Measurements from ENCODE around the gene RNF217.
"Not testable (repeated sequence)": the region's sequence is repeated elsewhere in the genome, so short reads cannot be mapped to it uniquely, and the experiment has no call there.

The RNF217 gene

GRCh38 chr6:124962639-124963415, 590 bp downstream of the RNF217 start:
- DNase-seq (ENCODE audit: low read depth): no peak
- TF ChIP-seq CTCF (conservative IDR thresholded peaks at IDR 0.05; ENCODE audit: low read depth, low read length): peak; percentile 11
- H3K4me3 ChIP-seq (ENCODE audit: low read depth, low read length): peak overlapping the region; percentile 79

- no peak for TF ChIP-seq CTCF (conservative IDR thresholded peaks at IDR 0.05; ENCODE audit: low read depth, low read length)
- peak overlapping the region; percentile 79 for H3K4me3 ChIP-seq (ENCODE audit: low read depth, low read length)
- DNase-seq (ENCODE audit: low read depth): peak; percentile 66
Observed at GRCh38 chr6:124963416-124963785, 1.2 kb downstream of the RNF217 start.

- peak overlapping the region; percentile 79 for H3K4me3 ChIP-seq (ENCODE audit: low read depth, low read length)
- peak; percentile 63 for DNase-seq (ENCODE audit: low read depth)
- TF ChIP-seq CTCF (conservative IDR thresholded peaks at IDR 0.05; ENCODE audit: low read depth, low read length): no peak
Observed at GRCh38 chr6:124963831-124964763, 1.9 kb downstream of the RNF217 start.

GRCh38 chr6:124964764-124965105, 2.5 kb downstream of the RNF217 start:
- no peak for DNase-seq (ENCODE audit: low read depth)
- peak overlapping the region; percentile 79 for H3K4me3 ChIP-seq (ENCODE audit: low read depth, low read length)
- TF ChIP-seq CTCF (conservative IDR thresholded peaks at IDR 0.05; ENCODE audit: low read depth, low read length): no peak

GRCh38 chr6:124965424-124965850, 3.2 kb downstream of the RNF217 start:
- peak overlapping the region; percentile 5 for H3K4me3 ChIP-seq (ENCODE audit: low read depth, low read length)
- not testable (repeated sequence) for DNase-seq (ENCODE audit: low read depth)

- H3K4me3 ChIP-seq (ENCODE audit: low read depth, low read length): no peak overlapping the region
- no peak for TF ChIP-seq CTCF (conservative IDR thresholded peaks at IDR 0.05; ENCODE audit: low read depth, low read length)
- DNase-seq (ENCODE audit: low read depth): no peak
Observed at GRCh38 chr6:124967444-124967843, 5.2 kb downstream of the RNF217 start.

GRCh38 chr6:124968401-124968800, 6.2 kb downstream of the RNF217 start:
- TF ChIP-seq CTCF (conservative IDR thresholded peaks at IDR 0.05; ENCODE audit: low read depth, low read length): no peak
- DNase-seq (ENCODE audit: low read depth): peak; percentile 62
- H3K4me3 ChIP-seq (ENCODE audit: low read depth, low read length): no peak overlapping the region
